DMS153 (cell line): ENCODE results near the gene PRUNE2.

Experiments
- DNase-seq: peaks from one replicate; lab custom pipeline; 2025; lab: John Stamatoyannopoulos, UW

The PRUNE2 gene

GRCh38 chr9:76570826-76571225, 335.1 kb downstream of the PRUNE2 start:
- no peak for DNase-seq

- DNase-seq, result no peak
Observed at GRCh38 chr9:76567086-76567485, 338.8 kb downstream of the PRUNE2 start.

DNA sequence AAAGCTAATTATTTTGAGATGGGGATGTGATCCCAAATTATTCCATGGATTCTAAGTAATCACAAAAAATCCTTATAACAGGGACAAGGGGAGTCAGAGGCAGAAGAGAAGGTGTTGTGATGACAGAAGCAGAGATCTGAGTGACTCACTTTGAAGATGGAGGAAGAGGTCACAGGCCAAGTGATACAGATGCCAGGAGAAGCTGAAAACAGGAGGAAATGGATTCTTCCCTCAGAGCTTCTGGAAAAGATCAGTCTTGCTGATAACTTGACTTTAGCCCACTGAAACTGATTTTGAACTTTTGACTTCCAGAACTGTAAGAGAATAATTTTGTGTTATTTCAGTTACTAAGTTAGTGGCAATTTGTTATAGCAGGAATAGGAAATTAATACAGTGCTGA, 341.6 kb downstream of the PRUNE2 start:
- no peak for DNase-seq

- no peak for DNase-seq
Observed at GRCh38 chr9:76562511-76562911, 343.4 kb downstream of the PRUNE2 start.

- DNase-seq, result no peak
Observed at GRCh38 chr9:76561900-76562299, 344.0 kb downstream of the PRUNE2 start.
